Smooth muscle cell (in vitro differentiated cells): Measurements from ENCODE around the gene DGCR8. TPM values are rescaled to one million over a fixed set of nuclear protein-coding genes. Genes with fewer than 3 reads are reported as not detected.

Source experiments
- DNase-seq: peaks from one replicate; lab custom pipeline; 2025; ENCODE audit not compliant: unreplicated experiment; lab: John Stamatoyannopoulos, UW
- H2AFZ ChIP-seq: fragments of 200-600 bp; sonication (generic); 2 replicates; pipeline ENCODE4 v1.6.0; 2016; ENCODE audit warnings: antibody characterized with exemption, low read depth, mild to moderate bottlenecking
- H3F3A ChIP-seq: fragments of 200-600 bp; sonication (generic); 2 replicates; pipeline ENCODE4 v1.6.0; 2017; ENCODE audit warnings: antibody characterized with exemption, low read depth
- H3K27ac ChIP-seq: fragments of 200-600 bp; sonication (generic); 2 replicates; pipeline ENCODE4 v1.5.1; 2016; ENCODE audit warnings: low read depth, mild to moderate bottlenecking
- H3K27me3 ChIP-seq: fragments of 200-600 bp; sonication (generic); 2 replicates; pipeline ENCODE4 v1.6.1; 2016; ENCODE audit warnings: low read depth, mild to moderate bottlenecking
- H3K36me3 ChIP-seq: fragments of 200-600 bp; sonication (generic); 2 replicates; pipeline ENCODE4 v1.5.1; 2016; ENCODE audit warnings: low read depth
- H3K4me1 ChIP-seq: fragments of 200-600 bp; sonication (generic); 2 replicates; pipeline ENCODE4 v1.5.1; 2016; ENCODE audit warnings: low read depth
- H3K4me2 ChIP-seq: fragments of 200-600 bp; sonication (generic); 2 replicates; pipeline ENCODE4 v1.6.0; 2016; ENCODE audit warnings: mild to moderate bottlenecking
- H3K4me3 ChIP-seq: fragments of 200-600 bp; sonication (generic); 2 replicates; pipeline ENCODE4 v1.5.1; 2016; ENCODE audit warnings: mild to moderate bottlenecking
- H3K79me2 ChIP-seq: fragments of 200-600 bp; sonication (generic); 2 replicates; pipeline ENCODE4 v1.6.0; 2016; ENCODE audit warnings: low read depth, mild to moderate bottlenecking
- H3K9ac ChIP-seq: fragments of 200-600 bp; sonication (generic); 2 replicates; pipeline ENCODE4 v1.6.0; 2016; ENCODE audit warnings: low read depth
- H3K9me3 ChIP-seq: fragments of 200-600 bp; sonication (generic); replicated peaks from 2 replicates; pipeline ENCODE4 v1.5.1; 2016; ENCODE audit warnings: low read depth
- H4K20me1 ChIP-seq: fragments of 200-600 bp; sonication (generic); 2 replicates; pipeline ENCODE4 v1.6.0; 2016; ENCODE audit warnings: low read depth
- WGBS: methylation state at CpG from one replicate; pipeline ENCODE4 v1.1.7; 2016; ENCODE audit warnings: low lambda C conversion rate; 5-methylcytosine and 5-hydroxymethylcytosine counted together
- polyA plus RNA-seq: library from polyadenylated mRNA; unstranded; fragments of >200 nt; fragmentation: Nextera tagmentation; extraction: Ambion mirVana; gene quantifications from 2 replicates; pipeline ENCODE4 v1.2.1, GENCODE V29; 2016
- total RNA-seq: library from RNA; depleted of rRNA; stranded (reverse); fragments of >200 nt; gene quantifications from 2 replicates; pipeline ENCODE4 v1.2.3, GENCODE V29; 2014
- TF ChIP-seq, protein P1 (sequence below): fragments of 200-600 bp; sonication (generic); IDR thresholded peaks from 2 replicates; pipeline ENCODE4 v1.5.1; 2017; ENCODE audit warnings: borderline replicate concordance, mild to moderate bottlenecking, antibody characterized with exemption; ENCODE audit not compliant: insufficient read depth, poor library complexity, severe bottlenecking

The DGCR8 gene
- total and polyA plus RNA-seq, 2 experiments from 2014 or later = 6.5 to 9.7 TPM

DNA sequence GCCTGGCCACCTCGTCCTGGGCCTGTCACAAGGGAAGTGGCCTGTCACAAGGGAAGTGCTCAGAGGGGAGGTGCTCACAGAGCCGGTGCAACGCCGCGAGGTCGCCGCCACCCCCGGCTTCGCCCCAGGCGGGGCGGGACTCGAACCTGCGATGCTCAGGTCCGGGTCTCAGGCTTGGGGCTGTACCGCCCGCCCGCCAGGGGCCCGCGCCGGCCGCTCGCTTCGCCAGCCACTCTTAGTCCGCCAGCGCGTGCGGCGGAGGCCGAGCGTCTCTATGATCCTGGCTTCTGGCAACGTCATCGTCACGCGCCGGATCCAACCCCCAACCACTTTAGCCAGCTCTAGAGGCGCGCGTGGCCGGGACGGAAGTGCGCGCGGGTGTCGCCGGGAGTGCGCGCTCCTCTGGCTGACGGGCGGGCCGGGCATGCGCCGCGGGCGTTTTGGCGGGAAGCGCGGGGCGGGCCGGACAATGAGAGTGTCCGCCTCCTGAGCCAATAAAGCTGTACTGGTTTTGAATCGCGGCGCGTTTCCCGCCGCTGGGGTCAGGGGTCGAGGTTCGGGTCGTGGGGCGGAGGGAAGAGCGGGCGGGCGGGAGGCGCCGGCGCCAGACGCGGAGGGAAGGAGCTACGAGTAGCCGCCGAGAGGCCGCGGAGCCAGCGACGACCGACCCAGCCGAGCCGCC, 37.1 kb downstream of the DGCR8 start, which contains the start of gene TRMT2A:
Gene TRMT2A, minus strand, starts transcription at position 276 of the 682 bp plus-strand sequence. CDS start 320 bp downstream, outside the sequence.
- Histone ChIP-seq H3K9ac (peak within 1 kb of the TSS; percentile 98), H3K4me3 (peak within 1 kb of the TSS; percentile 99), H3K27me3 (no peaks in the 10 kb centered on the region), H3K27ac (peak within 1 kb of the TSS; percentile 84), H4K20me1 (peaks cover 22% of the 10 kb centered on the region), H3K36me3 (no peaks in the 10 kb centered on the region), H3F3A (peaks cover 7% of the 10 kb centered on the region), H2AFZ (peak within 1 kb of the TSS; percentile 43), H3K4me2 (peak within 1 kb of the TSS; percentile 99), H3K79me2 (peaks cover 63% of the 10 kb centered on the region), H3K9me3 (no peaks in the 10 kb centered on the region), H3K4me1 (peaks cover 12% of the 10 kb centered on the region)
- DNase-seq = peak; percentile 93
- under 1% methylated on average over 67 of the region's 88 CpGs for WGBS
- TF ChIP-seq, protein P1, sequence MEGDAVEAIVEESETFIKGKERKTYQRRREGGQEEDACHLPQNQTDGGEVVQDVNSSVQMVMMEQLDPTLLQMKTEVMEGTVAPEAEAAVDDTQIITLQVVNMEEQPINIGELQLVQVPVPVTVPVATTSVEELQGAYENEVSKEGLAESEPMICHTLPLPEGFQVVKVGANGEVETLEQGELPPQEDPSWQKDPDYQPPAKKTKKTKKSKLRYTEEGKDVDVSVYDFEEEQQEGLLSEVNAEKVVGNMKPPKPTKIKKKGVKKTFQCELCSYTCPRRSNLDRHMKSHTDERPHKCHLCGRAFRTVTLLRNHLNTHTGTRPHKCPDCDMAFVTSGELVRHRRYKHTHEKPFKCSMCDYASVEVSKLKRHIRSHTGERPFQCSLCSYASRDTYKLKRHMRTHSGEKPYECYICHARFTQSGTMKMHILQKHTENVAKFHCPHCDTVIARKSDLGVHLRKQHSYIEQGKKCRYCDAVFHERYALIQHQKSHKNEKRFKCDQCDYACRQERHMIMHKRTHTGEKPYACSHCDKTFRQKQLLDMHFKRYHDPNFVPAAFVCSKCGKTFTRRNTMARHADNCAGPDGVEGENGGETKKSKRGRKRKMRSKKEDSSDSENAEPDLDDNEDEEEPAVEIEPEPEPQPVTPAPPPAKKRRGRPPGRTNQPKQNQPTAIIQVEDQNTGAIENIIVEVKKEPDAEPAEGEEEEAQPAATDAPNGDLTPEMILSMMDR = no peak

DNA sequence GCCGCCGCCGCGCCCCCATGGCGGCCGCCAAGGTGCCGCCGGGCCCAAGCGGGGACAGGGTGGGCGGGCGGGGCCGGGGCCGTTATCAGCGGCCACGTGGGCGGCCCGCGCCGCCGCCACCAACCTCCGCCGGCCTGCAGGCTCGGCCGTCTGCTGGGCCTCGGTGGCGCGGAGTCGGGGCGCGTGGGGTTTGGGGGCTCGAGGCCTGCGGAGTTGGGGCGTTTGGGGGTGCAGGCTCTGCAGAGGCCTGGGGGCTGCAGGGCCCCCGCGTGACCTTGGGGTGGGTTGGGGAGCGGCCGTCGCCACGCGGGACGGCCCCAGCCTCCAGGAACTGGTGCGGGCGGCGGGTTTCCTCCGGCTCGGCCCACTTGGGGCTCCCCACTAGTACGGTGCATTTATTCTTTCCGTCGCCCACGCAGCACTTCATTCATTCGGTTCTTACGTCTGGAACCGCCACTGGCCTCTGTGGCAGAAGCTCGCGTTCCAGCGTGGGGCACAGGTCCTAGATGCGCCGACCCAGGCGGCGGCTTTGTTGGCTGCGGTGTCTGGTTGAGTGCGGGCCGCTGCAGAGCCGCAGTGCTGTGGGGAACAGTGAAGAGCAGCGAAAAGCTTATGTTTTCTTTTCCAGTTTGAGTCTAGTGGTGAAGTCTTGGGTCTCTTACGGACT, 37.7 kb downstream of the DGCR8 start:
- H3F3A ChIP-seq = peaks cover 7% of the 10 kb centered on the region
- peak overlapping the region; percentile 98 for H3K9ac ChIP-seq
- peaks cover 66% of the 10 kb centered on the region for H3K79me2 ChIP-seq
- TF ChIP-seq, protein P1 = no peak
- peak overlapping the region; percentile 84 for H3K27ac ChIP-seq
- H3K4me3 ChIP-seq = peak overlapping the region; percentile 99
- no peak overlapping the region for H2AFZ ChIP-seq
- peaks cover 12% of the 10 kb centered on the region for H3K4me1 ChIP-seq
- H3K36me3 ChIP-seq = no peaks in the 10 kb centered on the region
- peak overlapping the region; percentile 99 for H3K4me2 ChIP-seq
- no peaks in the 10 kb centered on the region for H3K9me3 ChIP-seq
- no peaks in the 10 kb centered on the region for H3K27me3 ChIP-seq
- under 1% methylated on average over 34 of the region's 66 CpGs for WGBS
- DNase-seq = no peak
- H4K20me1 ChIP-seq = peaks cover 26% of the 10 kb centered on the region

DNA sequence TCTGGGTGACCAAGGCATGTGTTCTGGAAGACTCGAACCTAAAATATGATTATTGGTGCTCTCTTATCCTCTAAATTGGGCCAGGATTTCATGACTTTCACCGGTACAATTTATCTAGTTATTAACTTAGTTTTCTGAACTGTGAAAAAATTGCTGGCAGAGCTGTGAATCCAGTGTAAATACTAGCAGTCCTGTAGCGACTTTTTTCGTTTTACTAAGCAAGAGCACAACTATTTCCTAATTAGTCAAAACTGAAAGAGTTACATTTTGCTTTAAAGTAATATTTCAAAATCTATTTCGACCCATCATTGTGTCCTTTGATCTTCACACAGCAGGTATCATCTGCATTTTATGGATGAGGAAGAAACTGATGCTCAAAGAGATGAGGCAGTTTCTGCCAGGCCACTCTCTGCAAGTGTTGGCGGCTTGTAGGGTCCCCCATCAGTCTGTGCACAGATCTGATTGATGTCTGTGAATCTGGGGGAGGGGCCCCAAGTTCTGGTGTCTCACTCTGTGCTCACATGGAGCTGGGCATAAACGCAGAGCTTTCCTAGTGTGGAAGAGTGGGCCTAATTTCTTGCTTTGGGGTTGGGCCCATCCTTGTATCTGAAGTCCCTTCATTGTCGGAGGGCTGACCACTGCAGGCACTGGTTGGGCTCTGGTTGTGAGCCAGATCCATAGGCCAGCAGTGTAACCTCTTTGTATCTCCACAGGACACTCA, 38.4 kb downstream of the DGCR8 start:
- Histone ChIP-seq H3F3A (peaks cover 7% of the 10 kb centered on the region), H3K27me3 (no peaks in the 10 kb centered on the region), H3K36me3 (no peaks in the 10 kb centered on the region), H2AFZ (no peak overlapping the region), H3K9me3 (no peaks in the 10 kb centered on the region), H4K20me1 (peaks cover 27% of the 10 kb centered on the region), H3K4me3 (peak overlapping the region; percentile 99), H3K9ac (peak overlapping the region; percentile 68), H3K79me2 (peaks cover 66% of the 10 kb centered on the region), H3K4me2 (peak overlapping the region; percentile 99), H3K4me1 (peaks cover 12% of the 10 kb centered on the region), H3K27ac (peak overlapping the region; percentile 66)
- TF ChIP-seq, protein P1 = no peak
- DNase-seq = no peak
- 32% methylated on average over 8 of the region's 8 CpGs for WGBS
